ENCODE data around the gene PVALB.

The PVALB gene

DNA sequence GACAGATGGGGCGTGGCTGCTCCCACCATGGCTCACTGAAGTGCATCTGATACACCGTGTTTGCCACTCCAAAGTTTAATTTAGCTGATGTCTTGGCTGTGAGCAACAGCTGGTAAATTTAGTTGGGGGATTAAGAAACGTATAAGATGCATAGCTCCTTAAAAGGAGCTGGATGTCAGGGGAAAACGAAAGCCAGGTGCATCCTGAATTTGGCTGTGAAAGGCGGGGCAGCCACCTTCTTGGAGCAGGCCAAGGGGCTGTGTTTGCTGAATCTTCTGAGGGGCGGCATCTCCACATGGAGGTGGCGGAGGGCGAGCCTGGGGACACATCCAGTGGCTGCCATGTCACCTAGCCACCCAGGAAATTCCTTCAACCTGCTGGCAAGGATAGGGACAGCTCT is 23.3 kb upstream of the PVALB start:
- Histone ChIP-seq H3K4me3 (ENCODE audit: low read depth, low read length) (no peak overlapping the region), H3K9me3 (ENCODE audit: severe bottlenecking) (no peaks in the 10 kb centered on the region), H3K36me3 (no peaks in the 10 kb centered on the region), H3K27ac (no peak overlapping the region), H3K27me3 (ENCODE audit: insufficient read depth, low read depth, severe bottlenecking) (peaks cover 59% of the 10 kb centered on the region)
- TF ChIP-seq CTCF (IDR thresholded peaks at IDR 0.05; ENCODE audit: low read depth, low read length): no peak
- no peak for DNase-seq

- Histone ChIP-seq H3K4me3 (ENCODE audit: low read depth, low read length) (no peak overlapping the region), H3K27ac (no peak overlapping the region), H3K36me3 (no peaks in the 10 kb centered on the region), H3K9me3 (ENCODE audit: severe bottlenecking) (no peaks in the 10 kb centered on the region), H3K27me3 (ENCODE audit: insufficient read depth, low read depth, severe bottlenecking) (peaks cover 57% of the 10 kb centered on the region)
- DNase-seq: no peak
- no peak for TF ChIP-seq CTCF (IDR thresholded peaks at IDR 0.05; ENCODE audit: low read depth, low read length)
These were observed 22.7 kb upstream of the PVALB start for GRCh38 chr22:36839356-36840073.

DNA sequence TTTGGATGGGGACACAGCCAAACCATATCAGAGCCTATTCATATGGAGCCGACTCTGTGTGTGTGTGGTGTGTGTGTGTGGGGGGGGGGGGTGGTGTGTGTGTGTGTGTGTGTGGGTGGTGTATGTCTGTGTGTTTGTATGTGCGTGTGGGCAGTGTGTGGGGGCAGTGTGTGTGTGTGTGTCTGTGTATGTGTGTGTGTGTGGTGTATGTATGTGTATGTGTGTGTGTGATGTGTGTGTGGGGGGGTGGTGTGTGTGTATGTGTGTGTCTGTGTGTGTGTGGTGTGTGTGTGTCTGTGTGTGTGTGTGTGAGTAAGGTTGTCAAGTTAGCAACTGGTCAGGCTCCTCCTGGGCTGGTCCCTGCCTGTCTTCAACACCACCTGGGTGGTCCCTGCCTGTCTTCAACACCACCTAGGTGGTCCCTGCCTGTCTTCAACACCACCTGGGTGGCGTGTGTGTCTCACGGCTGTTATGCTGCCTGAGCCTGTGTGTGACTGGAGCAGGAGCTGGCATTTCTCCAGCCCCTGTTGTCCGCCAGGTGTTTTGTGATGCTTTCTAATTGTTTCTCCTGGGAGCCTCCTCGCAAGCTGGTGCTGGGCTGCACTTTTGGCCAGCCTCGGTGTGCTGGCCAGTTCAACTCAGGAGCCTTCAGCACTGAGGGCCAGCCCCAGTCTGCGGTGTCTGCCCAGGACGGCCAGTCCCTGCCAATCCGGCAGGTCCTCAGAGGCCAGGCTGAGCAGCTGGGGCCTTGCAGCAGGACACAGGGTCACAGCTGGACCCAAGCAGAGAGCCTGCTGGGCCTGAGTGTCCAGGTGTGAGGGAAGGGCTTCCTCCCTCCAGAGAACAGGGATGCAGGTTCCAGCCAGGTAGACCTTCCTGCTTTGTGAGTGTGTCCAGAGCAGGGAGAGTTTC is 21.5 kb upstream of the PVALB start:
- H3K9me3 ChIP-seq (ENCODE audit: severe bottlenecking): no peaks in the 10 kb centered on the region
- no peak overlapping the region for H3K27ac ChIP-seq
- TF ChIP-seq CTCF (IDR thresholded peaks at IDR 0.05; ENCODE audit: low read depth, low read length): no peak

DNA sequence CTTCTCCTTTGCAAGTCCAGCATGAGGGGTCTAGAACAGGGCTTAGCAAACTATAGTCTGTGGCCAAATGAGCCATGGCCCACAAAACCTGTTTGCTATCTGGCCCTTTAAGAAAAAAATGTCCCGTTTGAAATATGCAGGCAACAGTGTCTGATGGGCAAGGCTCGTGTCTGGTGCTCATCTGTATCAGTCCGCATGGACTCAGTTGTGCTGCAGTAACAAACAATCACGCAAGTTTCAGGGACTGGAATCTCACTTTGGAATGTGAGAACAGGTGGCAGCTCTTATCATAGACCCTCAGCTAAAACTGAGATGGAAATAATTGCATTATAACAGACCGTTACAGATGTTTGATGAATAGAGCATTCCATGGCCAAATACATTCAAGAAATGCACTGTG is 19.1 kb upstream of the PVALB start:
- H3K27ac ChIP-seq: no peak overlapping the region
- no peaks in the 10 kb centered on the region for H3K36me3 ChIP-seq
- DNase-seq: no peak
- TF ChIP-seq CTCF (IDR thresholded peaks at IDR 0.05; ENCODE audit: low read depth, low read length): no peak
- peaks cover 2% of the 10 kb centered on the region for H3K9me3 ChIP-seq (ENCODE audit: severe bottlenecking)
- H3K27me3 ChIP-seq (ENCODE audit: insufficient read depth, low read depth, severe bottlenecking): peaks cover 39% of the 10 kb centered on the region
- no peak overlapping the region for H3K4me3 ChIP-seq (ENCODE audit: low read depth, low read length)

More for the DNA sequence above, 21.5 kb upstream of the PVALB start:
- H3K4me3 ChIP-seq (ENCODE audit: low read depth, low read length): no peak overlapping the region
- DNase-seq: no peak
- no peaks in the 10 kb centered on the region for H3K36me3 ChIP-seq
- H3K27me3 ChIP-seq (ENCODE audit: insufficient read depth, low read depth, severe bottlenecking): peaks cover 53% of the 10 kb centered on the region

DNA sequence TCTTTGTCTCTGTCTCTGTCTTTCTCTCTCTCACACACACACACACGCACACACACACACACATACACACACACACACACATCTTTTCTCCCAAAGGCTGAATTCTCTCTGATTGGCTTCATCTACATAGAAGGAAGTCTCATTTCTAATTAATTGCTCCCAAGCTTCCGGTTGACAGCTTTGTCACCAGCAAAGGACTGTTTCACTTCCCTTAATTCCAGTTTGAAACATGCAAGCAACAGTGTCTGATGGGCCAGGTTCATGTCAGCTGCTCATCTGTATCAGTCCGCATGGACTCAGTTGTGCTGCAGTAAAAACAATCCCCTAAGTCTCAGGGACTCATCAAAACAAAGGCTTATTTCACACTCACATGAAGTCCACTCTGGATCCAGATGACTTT is 16.2 kb upstream of the PVALB start:
- DNase-seq: no peak
- no peaks in the 10 kb centered on the region for H3K36me3 ChIP-seq

More for the DNA sequence above, 16.2 kb upstream of the PVALB start:
- Histone ChIP-seq H3K27ac (no peak overlapping the region), H3K27me3 (ENCODE audit: insufficient read depth, low read depth, severe bottlenecking) (peaks cover 24% of the 10 kb centered on the region), H3K9me3 (ENCODE audit: severe bottlenecking) (peaks cover 2% of the 10 kb centered on the region), H3K4me3 (ENCODE audit: low read depth, low read length) (no peak overlapping the region)
- TF ChIP-seq CTCF (IDR thresholded peaks at IDR 0.05; ENCODE audit: low read depth, low read length): no peak
